GM21529 (cell line): Measurements from ENCODE around the gene ZNF654.
"Not testable (repeated sequence)": the region's sequence is repeated elsewhere in the genome, so short reads cannot be mapped to it uniquely, and the experiment has no call there.

Experiments used
- ATAC-seq: cut with Tn5 transposase; IDR thresholded peaks from one replicate; pipeline ENCODE4 v1.9.1; 2021; ENCODE audit not compliant: unreplicated experiment

Gene ZNF654

GRCh38 chr3:88058581-88059379, at the start of gene ZNF654, which contains the start of gene CGGBP1:
Gene ZNF654 (plus strand): TSS chr3:88059255. CDS start chr3:88059320, 65 bp downstream.
Gene CGGBP1 (minus strand): TSS chr3:88059005. CDS start chr3:88055976, 3,029 bp downstream.
- peak; percentile 93 for ATAC-seq

GRCh38 chr3:88010810-88011209, 48.2 kb upstream of the ZNF654 start:
- no peak for ATAC-seq

GRCh38 chr3:88013592-88013991, 45.5 kb upstream of the ZNF654 start:
- ATAC-seq, result no peak

GRCh38 chr3:88015656-88016055, 43.4 kb upstream of the ZNF654 start:
- ATAC-seq, result not testable (repeated sequence)

- ATAC-seq, result peak; percentile 96
These were observed 40.0 kb upstream of the ZNF654 start for GRCh38 chr3:88019024-88019423.

- ATAC-seq, result no peak
These were observed 34.0 kb upstream of the ZNF654 start for GRCh38 chr3:88025001-88025552.

- ATAC-seq, result no peak
These were observed 30.2 kb upstream of the ZNF654 start for GRCh38 chr3:88028876-88029275.

GRCh38 chr3:88030210-88030609, 28.8 kb upstream of the ZNF654 start:
- no peak for ATAC-seq

- ATAC-seq, result peak; percentile 86
These were observed 27.4 kb upstream of the ZNF654 start for GRCh38 chr3:88031642-88032077.

- no peak for ATAC-seq
These were observed 26.8 kb upstream of the ZNF654 start for GRCh38 chr3:88032245-88032644.

GRCh38 chr3:88033079-88033478, 26.0 kb upstream of the ZNF654 start:
- no peak for ATAC-seq

GRCh38 chr3:88033808-88034207, 25.2 kb upstream of the ZNF654 start:
- no peak for ATAC-seq

- ATAC-seq, result no peak
These were observed 24.4 kb upstream of the ZNF654 start for GRCh38 chr3:88034491-88035275.

- no peak for ATAC-seq
These were observed 22.8 kb upstream of the ZNF654 start for GRCh38 chr3:88036221-88036620.

GRCh38 chr3:88038566-88038965, 20.5 kb upstream of the ZNF654 start:
- ATAC-seq, result no peak

GRCh38 chr3:88040529-88040928, 18.5 kb upstream of the ZNF654 start:
- no peak for ATAC-seq

- no peak for ATAC-seq
These were observed 18.1 kb upstream of the ZNF654 start for GRCh38 chr3:88041005-88041404.

- ATAC-seq, result no peak
These were observed 14.6 kb upstream of the ZNF654 start for GRCh38 chr3:88044411-88044810.

- ATAC-seq, result no peak
These were observed 12.3 kb upstream of the ZNF654 start for GRCh38 chr3:88046766-88047165.

- ATAC-seq, result no peak
These were observed 1.3 kb upstream of the ZNF654 start for GRCh38 chr3:88057630-88058305.

GRCh38 chr3:88058306-88058580, 812 bp upstream of the ZNF654 start:
- peak; percentile 22 for ATAC-seq
